ENCODE data around the gene PI4KB.

DNA sequence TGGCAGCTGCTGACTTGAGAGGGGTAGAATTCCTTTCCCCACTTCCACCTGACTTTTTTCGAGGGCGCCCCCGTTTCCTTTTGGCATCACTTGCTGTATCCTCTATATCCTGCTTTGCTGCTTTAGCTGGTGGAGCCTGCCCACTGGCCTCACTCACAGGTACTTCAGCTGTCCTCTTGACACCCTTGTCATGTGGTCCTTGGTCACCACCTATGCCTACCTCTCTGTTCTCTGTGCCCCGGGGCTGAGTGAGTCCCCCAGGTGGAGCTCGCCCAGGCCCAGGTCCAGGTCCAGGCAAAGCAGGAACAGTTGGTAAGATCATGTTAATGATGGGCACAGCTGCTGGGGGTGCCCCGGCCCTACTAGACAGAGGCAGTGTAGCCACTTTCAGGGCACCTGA lies 15.4 kb upstream of the PI4KB start:
- TF ChIP-seq, protein P1, sequence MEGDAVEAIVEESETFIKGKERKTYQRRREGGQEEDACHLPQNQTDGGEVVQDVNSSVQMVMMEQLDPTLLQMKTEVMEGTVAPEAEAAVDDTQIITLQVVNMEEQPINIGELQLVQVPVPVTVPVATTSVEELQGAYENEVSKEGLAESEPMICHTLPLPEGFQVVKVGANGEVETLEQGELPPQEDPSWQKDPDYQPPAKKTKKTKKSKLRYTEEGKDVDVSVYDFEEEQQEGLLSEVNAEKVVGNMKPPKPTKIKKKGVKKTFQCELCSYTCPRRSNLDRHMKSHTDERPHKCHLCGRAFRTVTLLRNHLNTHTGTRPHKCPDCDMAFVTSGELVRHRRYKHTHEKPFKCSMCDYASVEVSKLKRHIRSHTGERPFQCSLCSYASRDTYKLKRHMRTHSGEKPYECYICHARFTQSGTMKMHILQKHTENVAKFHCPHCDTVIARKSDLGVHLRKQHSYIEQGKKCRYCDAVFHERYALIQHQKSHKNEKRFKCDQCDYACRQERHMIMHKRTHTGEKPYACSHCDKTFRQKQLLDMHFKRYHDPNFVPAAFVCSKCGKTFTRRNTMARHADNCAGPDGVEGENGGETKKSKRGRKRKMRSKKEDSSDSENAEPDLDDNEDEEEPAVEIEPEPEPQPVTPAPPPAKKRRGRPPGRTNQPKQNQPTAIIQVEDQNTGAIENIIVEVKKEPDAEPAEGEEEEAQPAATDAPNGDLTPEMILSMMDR (IDR thresholded peaks at IDR 0.05): no peak
- TF ChIP-seq POLR2A (IDR thresholded peaks at IDR 0.05): no peak

Measured in lower leg skin (tissue), 3 donors.